Ramos (cell line): ENCODE measurements around the gene NAA80.
"Not testable (repeated sequence)": the region's sequence is repeated elsewhere in the genome, so short reads cannot be mapped to it uniquely, and the experiment has no call there.

ENCODE experiments used
- in situ Hi-C: fragments of 300-500 bp; cut with MboI; formaldehyde crosslinking; loops from one replicate; pipeline ENCODE4 v1.14.3; 2022; ENCODE audit warnings: low sequenced_read_pairs; ENCODE audit not compliant: unreplicated experiment

Gene NAA80

GRCh38 chr3:50272911-50273688 is 26.1 kb downstream of the NAA80 start:
- in situ Hi-C loops: loop anchor here (5.0 kb wide), 1 partner anchor 81 kb away; the partner anchor contains the start of gene GNAT1

- in situ Hi-C loops: loop anchor here (5.0 kb wide), 1 partner anchor 80 kb away; the partner anchor contains the start of gene GNAT1
These were observed 26.7 kb downstream of the NAA80 start for GRCh38 chr3:50272538-50272910.

- in situ Hi-C loops: loop anchor here (5.0 kb wide), 1 partner anchor 79 kb away; the partner anchor contains the start of gene GNAT1
These were observed 27.8 kb downstream of the NAA80 start for GRCh38 chr3:50271314-50271936.

GRCh38 chr3:50270422-50271224 is 28.6 kb downstream of the NAA80 start:
- in situ Hi-C loops: loop anchor here (5.0 kb wide), 1 partner anchor 78 kb away; the partner anchor contains the start of gene GNAT1

- in situ Hi-C loops: loop anchor here (5.0 kb wide), 1 partner anchor 78 kb away; the partner anchor contains the start of gene GNAT1
These were observed 29.2 kb downstream of the NAA80 start for GRCh38 chr3:50269977-50270413.

GRCh38 chr3:50269460-50269859 is 29.7 kb downstream of the NAA80 start:
- in situ Hi-C loops: no loop called here

GRCh38 chr3:50268703-50269451 is 30.3 kb downstream of the NAA80 start, which contains the start of gene SEMA3B:
SEMA3B (plus strand) TSS chr3:50269147; CDS start chr3:50269241, 94 bp downstream.
- in situ Hi-C loops: no loop called here

- in situ Hi-C loops: no loop called here
These were observed 30.9 kb downstream of the NAA80 start for GRCh38 chr3:50268276-50268675.

- in situ Hi-C loops: no loop called here
These were observed 31.8 kb downstream of the NAA80 start for GRCh38 chr3:50267280-50267913.

- in situ Hi-C loops: no loop called here
These were observed 32.4 kb downstream of the NAA80 start for GRCh38 chr3:50266836-50267235.

GRCh38 chr3:50266017-50266416 is 33.2 kb downstream of the NAA80 start:
- in situ Hi-C loops: no loop called here

GRCh38 chr3:50265571-50265970 is 33.6 kb downstream of the NAA80 start:
- in situ Hi-C loops: no loop called here

GRCh38 chr3:50264964-50265485 is 34.2 kb downstream of the NAA80 start:
- in situ Hi-C loops: no loop called here

GRCh38 chr3:50264383-50264963 is 34.7 kb downstream of the NAA80 start:
- in situ Hi-C loops: no loop called here

- in situ Hi-C loops: no loop called here
These were observed 35.5 kb downstream of the NAA80 start for GRCh38 chr3:50263478-50264382.

GRCh38 chr3:50262778-50263177 is 36.4 kb downstream of the NAA80 start:
- in situ Hi-C loops: no loop called here

- in situ Hi-C loops: not testable (repeated sequence)
These were observed 37.0 kb downstream of the NAA80 start for GRCh38 chr3:50262200-50262599.

GRCh38 chr3:50261505-50261904 is 37.7 kb downstream of the NAA80 start:
- in situ Hi-C loops: no loop called here
